ENCODE data around the gene ISY1.
A peak's percentile ranks its signal among the peaks of the same experiment; 100 is the strongest.
"Not testable (repeated sequence)": the region's sequence is repeated elsewhere in the genome, so short reads cannot be mapped to it uniquely, and the experiment has no call there.

ISY1 gene

DNA sequence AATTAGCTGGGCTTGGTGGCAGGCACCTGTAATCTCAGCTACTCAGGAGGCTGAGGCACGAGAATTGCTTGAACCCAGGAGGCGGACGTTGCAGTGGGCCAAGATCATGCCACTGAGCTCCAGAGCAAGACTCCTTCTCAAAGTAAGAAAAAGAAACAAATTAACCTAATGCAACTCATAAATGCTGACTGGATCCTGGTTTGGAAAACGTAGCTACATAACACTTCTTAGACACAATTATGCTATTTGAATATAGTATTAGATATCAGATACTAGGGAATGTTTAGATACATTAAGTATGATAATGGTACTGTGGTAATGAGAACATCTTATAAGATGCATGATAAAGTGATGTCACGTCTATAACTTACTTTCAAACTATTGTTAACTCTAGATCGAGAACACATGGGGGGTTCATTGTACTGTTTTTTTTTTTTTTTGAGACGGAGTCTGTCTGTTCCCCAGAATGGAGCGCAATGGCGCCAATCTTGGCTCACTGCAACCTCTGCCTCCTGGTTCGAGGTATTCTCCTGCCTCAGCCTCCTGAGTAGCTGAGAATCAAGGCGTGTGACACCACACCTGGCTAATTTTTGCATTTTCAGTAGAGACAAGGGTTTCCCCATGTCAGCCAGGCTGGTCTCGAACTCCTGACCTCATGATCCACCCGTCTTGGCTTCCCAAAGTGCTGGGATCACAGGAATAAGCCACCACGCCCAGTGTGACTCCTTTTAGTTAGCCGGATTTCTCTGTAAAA lies 5.9 kb upstream of the ISY1 start:
- no peak for DNase-seq (ENCODE audit: low read depth, low spot score)

DNA sequence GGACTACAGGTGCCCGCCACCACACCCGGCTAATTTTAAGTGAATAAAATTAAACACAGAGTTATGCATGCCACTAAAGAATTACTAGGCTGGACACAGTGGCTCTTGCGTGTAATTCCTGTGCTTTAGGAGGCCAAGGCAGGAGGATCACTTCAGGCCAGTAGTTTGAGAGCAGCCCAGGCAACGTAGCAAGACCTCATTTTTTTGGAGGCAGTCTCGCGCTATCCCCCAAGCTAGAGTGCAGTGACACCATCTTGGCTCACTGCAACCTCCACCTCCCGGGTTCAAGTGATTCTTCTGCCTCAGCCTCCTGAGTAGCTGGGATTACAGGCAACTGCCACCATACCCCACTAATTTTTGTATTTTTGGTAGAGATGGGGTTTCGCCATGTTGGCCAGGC lies 4.7 kb upstream of the ISY1 start:
- DNase-seq (ENCODE audit: low read depth, low spot score) = not testable (repeated sequence)

GRCh38 chr3:129164500-129164899 lies 3.6 kb upstream of the ISY1 start:
- no peak for DNase-seq (ENCODE audit: low read depth, low spot score)

DNA sequence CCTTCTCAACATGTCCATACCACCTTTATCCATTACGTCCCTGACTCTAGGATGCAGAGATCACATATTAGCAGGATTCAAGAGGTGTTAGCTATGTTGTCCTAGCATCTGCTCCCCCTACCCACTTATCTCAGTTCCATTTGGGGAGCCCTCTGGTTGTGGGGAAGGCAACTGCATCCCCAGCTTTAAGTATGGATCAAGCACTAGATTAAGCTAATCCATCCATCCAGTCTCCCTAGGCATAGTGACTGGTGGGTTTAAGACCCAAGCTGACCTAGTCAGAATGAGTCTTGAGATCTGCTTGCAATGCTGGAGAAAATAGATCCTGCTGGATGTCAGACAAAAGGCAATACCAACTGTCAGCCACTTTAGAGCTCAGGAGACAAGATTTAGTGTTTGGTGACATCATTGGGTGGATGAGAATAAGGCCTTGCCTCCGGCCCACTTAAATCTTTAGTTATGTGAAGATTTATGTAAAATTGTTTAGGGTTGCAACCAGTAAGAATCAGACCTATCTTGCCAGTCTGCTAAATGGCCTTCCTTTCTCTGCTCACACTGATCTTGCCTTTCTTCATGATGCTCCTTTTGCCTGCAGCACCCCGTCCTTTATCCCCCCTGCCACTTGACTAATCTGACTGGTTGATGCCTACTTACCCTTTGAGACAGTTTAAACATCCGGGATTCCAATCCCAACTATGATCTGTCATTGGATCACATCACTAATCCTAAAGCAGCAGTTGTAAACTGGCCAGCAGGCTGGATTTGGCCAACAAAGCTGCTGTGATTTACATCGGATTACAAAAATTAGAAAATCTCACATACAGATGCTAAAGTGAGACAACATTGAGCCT lies 2.1 kb upstream of the ISY1 start:
- no peak for DNase-seq (ENCODE audit: low read depth, low spot score)

DNA sequence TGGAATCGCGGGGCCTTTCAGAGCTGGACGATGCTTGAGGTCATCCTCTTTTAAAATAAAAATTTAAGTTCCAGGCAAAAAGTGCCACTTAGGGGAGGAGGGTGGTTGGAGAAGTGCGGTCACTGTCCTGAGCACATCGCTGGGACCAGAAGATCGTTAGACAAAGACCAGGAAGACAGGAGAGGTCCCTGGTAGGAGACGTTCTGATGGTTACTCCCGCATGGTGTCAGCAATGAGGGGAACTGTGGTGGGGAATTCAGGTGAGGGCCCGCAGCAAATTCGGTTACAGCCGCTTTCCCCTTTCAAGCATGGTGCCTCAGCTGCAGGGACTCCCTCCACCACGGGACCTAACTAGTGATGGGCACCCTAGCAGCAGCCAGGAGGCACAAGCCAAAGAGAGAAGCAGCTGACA lies 1.0 kb upstream of the ISY1 start:
- DNase-seq (ENCODE audit: low read depth, low spot score) = no peak

- no peak for DNase-seq (ENCODE audit: low read depth, low spot score)
Measured at GRCh38 chr3:129144786-129145185, 16.1 kb downstream of the ISY1 start.

- not testable (repeated sequence) for DNase-seq (ENCODE audit: low read depth, low spot score)
Measured at GRCh38 chr3:129141011-129141410, 19.9 kb downstream of the ISY1 start.

- no peak for DNase-seq (ENCODE audit: low read depth, low spot score)
Measured at GRCh38 chr3:129139911-129140310, 21.0 kb downstream of the ISY1 start.

DNA sequence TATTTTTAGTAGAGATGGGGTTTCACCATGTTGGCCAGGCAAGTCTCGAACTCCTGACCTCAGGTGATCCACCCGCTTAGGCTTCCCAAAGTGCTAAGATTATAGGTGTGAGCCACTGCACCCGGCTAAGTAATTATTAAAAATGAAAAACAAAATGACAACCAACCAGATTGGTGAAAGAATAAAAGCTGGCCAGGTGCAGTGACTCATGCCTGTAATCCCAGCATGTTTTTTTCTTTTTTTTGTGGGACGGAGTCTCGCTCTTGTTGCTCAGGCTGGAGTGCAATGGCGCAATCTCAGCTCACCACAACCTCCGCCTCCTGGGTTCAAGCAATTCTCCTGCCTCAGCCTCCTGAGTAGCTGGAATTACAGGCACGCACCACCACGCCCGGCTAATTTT lies 24.6 kb downstream of the ISY1 start:
- DNase-seq (ENCODE audit: low read depth, low spot score) = not testable (repeated sequence)

- DNase-seq (ENCODE audit: low read depth, low spot score) = no peak
Measured at GRCh38 chr3:129132097-129132866, 28.6 kb downstream of the ISY1 start.

DNA sequence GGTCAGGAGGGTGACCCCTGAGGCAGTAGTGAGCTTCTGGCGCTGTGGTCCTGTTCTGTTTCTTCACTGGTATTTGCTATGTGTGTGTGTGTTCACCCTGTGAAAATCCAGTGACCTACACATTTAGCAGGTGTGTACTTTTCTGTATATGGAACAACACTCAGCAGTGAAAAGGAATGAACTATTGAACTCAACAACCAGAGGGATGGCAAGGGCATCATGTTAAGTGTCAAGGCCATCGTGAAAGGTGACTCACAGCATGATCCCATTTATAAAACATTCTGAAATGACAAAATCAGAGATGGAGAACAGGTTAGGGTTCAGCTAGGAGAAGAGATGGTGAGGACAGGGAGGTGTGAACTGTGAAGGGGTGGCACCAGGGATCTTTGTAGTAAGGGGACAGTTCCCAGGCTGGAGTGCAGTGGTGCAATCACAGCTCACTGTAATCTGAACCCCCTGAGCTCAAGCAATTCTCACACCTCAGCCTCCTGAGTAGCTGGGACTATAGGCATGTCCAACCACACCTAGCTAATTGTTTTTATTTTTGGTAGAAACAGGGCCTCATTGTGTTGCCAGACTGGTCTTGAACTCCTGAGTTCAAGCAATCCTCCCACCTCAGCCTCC lies 29.3 kb downstream of the ISY1 start:
- DNase-seq (ENCODE audit: low read depth, low spot score) = no peak

- DNase-seq (ENCODE audit: low read depth, low spot score) = no peak
Measured at GRCh38 chr3:129130291-129130813, 30.5 kb downstream of the ISY1 start.

- DNase-seq (ENCODE audit: low read depth, low spot score) = no peak
Measured at GRCh38 chr3:129128357-129129155, 32.3 kb downstream of the ISY1 start.

DNA sequence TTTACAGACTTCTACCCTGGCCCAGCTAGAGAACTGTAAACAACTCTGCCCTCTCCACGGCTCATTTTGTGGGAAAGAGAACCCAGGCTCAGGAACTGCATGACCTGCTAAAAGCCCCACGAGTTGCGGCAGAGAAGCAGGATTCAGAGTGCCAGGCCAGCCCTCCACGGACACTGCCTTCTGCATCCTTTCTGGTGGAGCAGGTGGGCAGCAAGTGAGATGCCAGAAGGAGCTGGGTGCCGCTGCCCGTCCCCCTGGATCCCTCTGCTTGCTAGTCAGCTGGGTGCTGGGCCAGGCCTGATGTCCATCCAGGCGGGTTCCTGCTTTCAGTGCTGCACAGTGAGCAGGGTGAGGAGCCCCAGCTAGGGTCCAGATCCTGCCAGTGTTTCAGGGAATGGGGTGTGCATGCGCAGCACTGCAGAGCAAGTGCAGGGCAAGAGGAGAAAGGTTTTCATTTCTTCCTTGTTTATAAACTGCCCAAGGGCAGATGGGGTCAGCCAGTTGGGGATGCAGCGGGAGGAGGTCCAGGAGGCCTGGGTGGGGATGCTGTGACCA lies 34.1 kb downstream of the ISY1 start:
- no peak for DNase-seq (ENCODE audit: low read depth, low spot score)

GRCh38 chr3:129123314-129124060 lies 37.4 kb downstream of the ISY1 start:
- DNase-seq (ENCODE audit: low read depth, low spot score) = no peak

GRCh38 chr3:129122412-129123011 lies 38.4 kb downstream of the ISY1 start:
- no peak for DNase-seq (ENCODE audit: low read depth, low spot score)

DNA sequence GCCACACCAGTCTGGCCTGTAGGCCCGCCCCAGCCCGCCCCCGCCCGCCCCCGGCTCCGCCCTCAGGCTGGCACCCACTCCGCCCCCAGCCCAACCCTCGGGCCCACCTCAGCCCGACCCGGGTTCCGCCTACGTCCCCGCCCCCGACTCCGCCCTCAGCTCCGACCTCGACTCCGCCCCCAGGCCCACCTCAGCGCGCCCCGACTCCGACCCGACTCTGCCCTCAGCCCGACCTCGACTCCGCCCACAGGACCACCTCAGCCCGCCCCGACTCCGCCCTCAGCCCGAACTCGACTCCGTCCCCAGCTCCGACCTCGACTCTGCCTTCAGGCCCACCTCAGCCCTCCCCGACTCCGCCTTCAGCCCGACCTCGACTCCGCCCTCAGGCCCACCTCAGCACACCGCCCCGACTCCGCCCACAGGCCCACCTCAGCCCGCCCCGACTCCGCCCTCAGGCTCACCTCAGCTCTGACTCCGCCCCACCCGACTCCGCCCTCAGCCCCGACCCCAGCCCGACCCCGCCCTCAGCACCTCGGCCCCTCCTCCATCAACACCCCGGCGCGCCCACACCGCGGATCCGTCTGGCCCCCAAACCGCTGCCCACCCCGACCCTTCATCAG lies 39.0 kb downstream of the ISY1 start, which contains the start of gene RAB43:
Gene RAB43 (minus strand): TSS at position 13 of the 620 bp plus-strand sequence. CDS start 315 bp downstream, outside the sequence.
- DNase-seq (ENCODE audit: low read depth, low spot score) = peak; percentile 50

GRCh38 chr3:129121016-129121791 lies 39.7 kb downstream of the ISY1 start:
- DNase-seq (ENCODE audit: low read depth, low spot score) = no peak
